ENCODE data around the gene CHPF2. TPM values are rescaled to one million over a fixed set of nuclear protein-coding genes. Genes with fewer than 3 reads are reported as not detected.

CHPF2 gene
- total RNA-seq (2013): 37.4 TPM
- 10 to 100 TPM; 34.4 to 38.0 (median 36.0) TPM for polyA plus RNA-seq
- 40.5 and 59.1 TPM in 2 replicates for polyA minus RNA-seq
- total RNA-seq: 18.2 to 65.5 (median 55.1) reads per million in 11 experiments

- Histone ChIP-seq H3K4me3 (replicated peaks in 1 of 3; ENCODE audit: low read depth in 2 of 3, low read length in 3 of 3) (peak within 1 kb of the TSS; percentile 65 to 95 (median 85)), H3K36me3 (replicated peaks in 1 of 2; ENCODE audit: control insufficient read depth in 1 of 2, insufficient read depth in 2 of 2, low read length in 2 of 2) (peaks cover 26 to 33% of the 10 kb centered on the region in 2 donors), H4K20me1 (ENCODE audit: insufficient read depth, low read length) (peaks cover 41% of the 10 kb centered on the region), H3K27me3 (ENCODE audit: control insufficient read depth in 2 of 2, insufficient read depth in 2 of 2, low read length in 2 of 2) (no peaks in the 10 kb centered on the region), H3K27ac (ENCODE audit: low read depth in 1 of 2, low read length in 2 of 2) (peak within 1 kb of the TSS; percentile 78 to 93), H2AFZ (ENCODE audit: insufficient read depth, low read depth, low read length, poor library complexity, severe bottlenecking) (peak within 1 kb of the TSS; percentile 81), H3K79me2 (ENCODE audit: insufficient read depth, low read length) (peaks cover 46% of the 10 kb centered on the region), H3K4me2 (replicated peaks; ENCODE audit: extremely low read depth, low read length, poor library complexity, severe bottlenecking) (peak within 1 kb of the TSS; percentile 87), H3K9ac (ENCODE audit: insufficient read depth, low read length, poor library complexity, severe bottlenecking) (peak within 1 kb of the TSS; percentile 93), H3K9me3 (replicated peaks in 1 of 2; ENCODE audit: control insufficient read depth in 1 of 2, insufficient read depth in 1 of 2, low read length in 2 of 2) (no peaks in the 10 kb centered on the region), H3K4me1 (ENCODE audit: control insufficient read depth in 1 of 2, insufficient read depth in 2 of 2, low read length in 2 of 2) (peaks cover 26 to 32% of the 10 kb centered on the region in 2 donors)
- Mint-ChIP-seq H3K4me3 (peak within 1 kb of the TSS; percentile 100), H3K36me3 (peaks cover 25 to 29% of the 10 kb centered on the region in 2 donors), H3K4me1 (peaks cover 31% of the 10 kb centered on the region), H3K27ac (peak within 1 kb of the TSS; percentile 95 to 99 (median 98)), H3K27me3 (ENCODE audit: low read depth in 3 of 3) (peaks cover 2 to 3% (median 3%) of the 10 kb centered on the region in 3 donors), H3K9me3 (peaks cover 0 to 3% (median 0%) of the 10 kb centered on the region in 7 donors)
- intact Hi-C loops (cut with micrococcal nuclease): loop anchor here in 1 of 2 donors (5.0 kb wide), 1 partner anchor 40 kb away; no protein-coding TSS in a partner anchor
- DNase-seq: peak; percentile 87 to 94 (median 91)
- no peak for TF ChIP-seq CTCF (IDR thresholded peaks at IDR 0.05)
- under 1% methylated on average over 76 of the region's 79 CpGs for WGBS (ENCODE audit: insufficient coverage)
These were observed at the start of gene CHPF2 for GRCh38 chr7:151232091-151232916. CHPF2 (plus strand) TSS chr7:151232483; CDS start chr7:151234012, 1,529 bp downstream.

GRCh38 chr7:151185762-151186639 is 46.3 kb upstream of the CHPF2 start:
- Mint-ChIP-seq H3K27ac (peak overlapping the region in 1 of 7 donors; percentile 61), H3K4me1 (no peaks in the 10 kb centered on the region), H3K9me3 (peaks cover 0 to under 1% (median 0%) of the 10 kb centered on the region in 7 donors), H3K36me3 (no peaks in the 10 kb centered on the region), H3K4me3 (no peak overlapping the region), H3K27me3 (ENCODE audit: low read depth in 3 of 3) (peaks cover 3 to 16% (median 10%) of the 10 kb centered on the region in 3 donors)
- TF ChIP-seq CTCF (IDR thresholded peaks at IDR 0.05): no peak
- DNase-seq: no peak
- no peaks in the 10 kb centered on the region for H4K20me1 ChIP-seq (ENCODE audit: insufficient read depth, low read length)
- H3K9me3 ChIP-seq (replicated peaks in 1 of 2; ENCODE audit: control insufficient read depth in 1 of 2, insufficient read depth in 1 of 2, low read length in 2 of 2): no peaks in the 10 kb centered on the region
- WGBS (ENCODE audit: insufficient coverage): 95% methylated on average over 11 of the region's 16 CpGs
- H2AFZ ChIP-seq (ENCODE audit: insufficient read depth, low read depth, low read length, poor library complexity, severe bottlenecking): no peak overlapping the region
- no peak overlapping the region for H3K9ac ChIP-seq (ENCODE audit: insufficient read depth, low read length, poor library complexity, severe bottlenecking)
- H3K27ac ChIP-seq (ENCODE audit: low read depth in 1 of 2, low read length in 2 of 2): no peak overlapping the region
- intact Hi-C loops (cut with micrococcal nuclease): no loop called here
- H3K79me2 ChIP-seq (ENCODE audit: insufficient read depth, low read length): no peaks in the 10 kb centered on the region
- H3K4me2 ChIP-seq (replicated peaks; ENCODE audit: extremely low read depth, low read length, poor library complexity, severe bottlenecking): no peak overlapping the region
- H3K36me3 ChIP-seq (replicated peaks in 1 of 2; ENCODE audit: control insufficient read depth in 1 of 2, insufficient read depth in 2 of 2, low read length in 2 of 2): no peaks in the 10 kb centered on the region
- no peaks in the 10 kb centered on the region for H3K27me3 ChIP-seq (ENCODE audit: control insufficient read depth in 2 of 2, insufficient read depth in 2 of 2, low read length in 2 of 2)
- H3K4me1 ChIP-seq (ENCODE audit: control insufficient read depth in 1 of 2, insufficient read depth in 2 of 2, low read length in 2 of 2): no peaks in the 10 kb centered on the region
- no peak overlapping the region for H3K4me3 ChIP-seq (replicated peaks in 1 of 3; ENCODE audit: low read depth in 2 of 3, low read length in 3 of 3)

Data from CD14-positive monocyte (primary cell).